ENCODE measurements around the gene GGCX.

Gene GGCX

DNA sequence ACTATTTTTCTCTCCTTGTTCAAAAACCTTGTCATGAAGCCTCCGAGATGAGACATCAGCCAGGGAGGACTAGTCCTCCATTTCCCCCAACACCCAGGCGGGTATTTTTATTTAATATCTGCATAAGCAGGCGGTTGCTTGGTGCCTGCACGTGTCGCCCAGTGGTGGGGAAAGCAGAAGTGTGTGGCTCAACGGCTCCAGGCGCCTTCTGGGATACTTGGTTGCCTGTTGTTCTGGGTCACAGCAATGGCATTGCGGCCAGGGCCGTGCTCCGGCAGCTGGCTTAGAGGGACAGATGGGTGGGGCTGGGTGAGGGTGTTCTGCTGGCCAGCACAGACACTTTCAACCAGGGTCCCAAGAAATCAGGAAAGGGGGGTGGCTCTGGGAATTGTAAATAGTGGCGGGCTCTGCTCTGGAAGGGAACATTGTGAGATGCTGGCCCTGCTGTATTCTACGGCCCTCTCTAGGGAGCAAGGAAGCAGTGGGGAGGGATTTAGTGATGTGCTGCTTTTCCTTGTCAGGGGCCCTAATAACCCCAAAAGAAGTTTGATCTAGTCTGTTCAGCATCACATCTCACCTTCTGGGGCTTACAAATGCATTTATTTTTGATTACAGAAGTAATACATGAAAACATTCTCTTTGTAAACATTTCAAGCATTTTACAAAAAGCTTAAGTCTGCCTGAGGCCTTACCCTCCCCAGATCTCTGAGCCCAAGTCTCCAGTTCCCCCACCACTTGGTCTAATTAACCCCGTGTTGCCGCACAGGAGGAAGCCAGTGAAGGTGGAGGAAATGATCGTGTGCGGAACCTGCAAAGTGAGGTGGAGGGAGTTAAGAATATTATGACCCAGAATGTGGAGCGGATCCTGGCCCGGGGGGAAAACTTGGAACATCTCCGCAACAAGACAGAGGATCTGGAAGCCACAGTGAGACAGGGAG, 17.2 kb upstream of the GGCX start:
- TF ChIP-seq, protein P1, sequence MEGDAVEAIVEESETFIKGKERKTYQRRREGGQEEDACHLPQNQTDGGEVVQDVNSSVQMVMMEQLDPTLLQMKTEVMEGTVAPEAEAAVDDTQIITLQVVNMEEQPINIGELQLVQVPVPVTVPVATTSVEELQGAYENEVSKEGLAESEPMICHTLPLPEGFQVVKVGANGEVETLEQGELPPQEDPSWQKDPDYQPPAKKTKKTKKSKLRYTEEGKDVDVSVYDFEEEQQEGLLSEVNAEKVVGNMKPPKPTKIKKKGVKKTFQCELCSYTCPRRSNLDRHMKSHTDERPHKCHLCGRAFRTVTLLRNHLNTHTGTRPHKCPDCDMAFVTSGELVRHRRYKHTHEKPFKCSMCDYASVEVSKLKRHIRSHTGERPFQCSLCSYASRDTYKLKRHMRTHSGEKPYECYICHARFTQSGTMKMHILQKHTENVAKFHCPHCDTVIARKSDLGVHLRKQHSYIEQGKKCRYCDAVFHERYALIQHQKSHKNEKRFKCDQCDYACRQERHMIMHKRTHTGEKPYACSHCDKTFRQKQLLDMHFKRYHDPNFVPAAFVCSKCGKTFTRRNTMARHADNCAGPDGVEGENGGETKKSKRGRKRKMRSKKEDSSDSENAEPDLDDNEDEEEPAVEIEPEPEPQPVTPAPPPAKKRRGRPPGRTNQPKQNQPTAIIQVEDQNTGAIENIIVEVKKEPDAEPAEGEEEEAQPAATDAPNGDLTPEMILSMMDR (IDR thresholded peaks at IDR 0.05; ENCODE audit: low read depth, low read length), result no peak
- no peak for DNase-seq (ENCODE audit: extremely low read depth, low read depth)

DNA sequence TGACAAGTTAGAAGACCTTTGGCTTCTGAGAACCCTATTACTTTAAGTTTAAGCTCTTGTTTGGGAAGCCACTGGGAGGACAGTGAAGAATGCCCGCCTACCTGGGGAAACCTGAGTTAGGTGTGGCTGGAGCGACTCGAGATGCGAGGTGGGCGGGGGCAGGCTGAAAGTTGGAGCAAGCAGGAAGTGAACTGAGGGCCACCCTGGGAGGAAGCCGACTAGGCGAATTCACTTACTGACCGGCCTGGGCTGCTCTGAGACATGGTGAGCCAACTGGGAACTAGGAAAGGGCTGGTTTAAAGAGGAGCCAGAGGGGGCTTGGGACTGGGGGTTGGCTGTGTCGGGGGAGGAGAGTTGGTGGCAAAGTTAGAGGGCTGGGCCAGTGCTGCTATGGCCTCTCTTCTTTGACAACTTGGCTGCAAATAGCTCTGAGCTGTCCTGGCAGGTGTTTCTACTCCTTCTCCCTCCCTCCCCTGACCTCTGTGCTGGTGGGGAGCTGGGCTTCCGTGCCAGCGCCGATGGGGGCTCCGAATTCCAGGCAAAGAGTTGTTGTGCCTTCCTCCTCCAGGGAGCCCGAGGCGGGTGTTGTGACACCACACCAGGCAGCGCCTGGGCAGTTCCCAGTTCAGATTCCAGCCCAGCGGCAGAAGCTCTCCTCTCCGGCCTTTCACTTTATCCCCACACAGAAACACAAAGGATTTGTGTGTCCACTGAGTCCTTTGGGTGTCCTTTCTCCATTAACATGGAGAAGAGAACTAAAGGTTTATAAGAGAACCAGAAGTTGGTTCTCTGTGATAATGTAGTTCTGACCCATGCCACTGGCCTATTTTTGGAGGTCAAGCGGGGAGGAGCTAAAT, 16.3 kb upstream of the GGCX start, which contains the start of gene VAMP8:
Gene VAMP8 (plus strand): TSS at position 201 of the 857 bp plus-strand sequence. CDS start 61 bp downstream, at position 262.
- TF ChIP-seq, protein P1 (IDR thresholded peaks at IDR 0.05; ENCODE audit: low read depth, low read length), result no peak
- DNase-seq (ENCODE audit: extremely low read depth, low read depth), result no peak

DNA sequence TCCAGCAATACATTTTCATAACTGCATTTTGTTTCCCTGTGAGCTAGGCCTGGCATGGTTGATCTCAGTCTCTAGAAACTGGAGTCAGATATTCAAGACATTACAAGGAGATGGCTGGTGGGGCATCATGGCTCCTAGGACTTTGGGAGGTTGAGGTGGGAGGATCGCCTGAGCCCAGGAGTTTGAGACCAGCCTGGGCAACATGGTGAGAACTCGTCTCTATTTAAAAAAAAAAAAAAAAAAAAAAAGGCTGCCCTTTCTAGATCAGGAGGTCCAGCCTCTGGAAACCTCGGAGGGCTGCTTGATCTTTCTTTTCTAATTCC, 15.7 kb upstream of the GGCX start:
- DNase-seq (ENCODE audit: extremely low read depth, low read depth), result no peak
- TF ChIP-seq, protein P1 (IDR thresholded peaks at IDR 0.05; ENCODE audit: low read depth, low read length), result no peak

DNA sequence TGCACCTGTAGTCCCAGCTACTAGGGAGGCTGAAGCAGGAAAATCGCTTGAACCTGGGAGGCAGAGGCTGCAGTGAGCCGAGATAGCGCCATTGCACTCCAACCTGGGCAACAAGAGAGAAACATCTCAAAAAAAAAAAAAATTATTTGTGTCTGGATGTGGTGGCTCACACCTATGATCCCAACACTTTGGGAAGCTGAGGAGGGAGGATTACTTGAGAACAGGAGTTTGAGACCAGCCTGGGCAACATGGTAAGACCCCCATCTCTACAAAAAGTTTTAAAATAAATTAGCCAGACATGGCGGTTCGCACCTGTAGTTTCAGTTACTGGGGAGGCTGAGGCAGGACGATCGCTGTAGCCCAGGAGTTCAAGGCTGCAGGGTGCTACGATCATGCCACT, 14.4 kb upstream of the GGCX start:
- DNase-seq (ENCODE audit: extremely low read depth, low read depth), result no peak
- TF ChIP-seq, protein P1 (IDR thresholded peaks at IDR 0.05; ENCODE audit: low read depth, low read length), result no peak

DNA sequence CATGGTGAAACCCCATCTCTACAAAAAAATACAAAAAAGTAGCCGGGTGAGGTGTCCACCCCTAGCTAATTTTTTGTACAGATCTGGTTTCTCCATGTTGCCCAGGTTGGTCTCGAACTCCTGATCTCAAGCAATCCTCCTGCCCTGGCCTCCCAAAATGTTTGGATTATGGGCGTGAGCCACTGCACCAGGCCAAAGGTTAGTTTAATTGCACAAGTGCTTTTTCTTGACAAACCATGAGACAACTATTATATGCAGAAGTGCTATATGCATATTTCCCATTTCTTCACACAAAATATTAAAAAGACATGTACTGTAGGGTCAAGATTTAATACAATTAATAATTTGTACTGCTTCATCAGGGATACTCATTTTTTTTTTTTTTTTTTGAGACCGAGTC, 5.0 kb upstream of the GGCX start:
- DNase-seq (ENCODE audit: extremely low read depth, low read depth), result no peak
- TF ChIP-seq, protein P1 (IDR thresholded peaks at IDR 0.05; ENCODE audit: low read depth, low read length), result no peak

DNA sequence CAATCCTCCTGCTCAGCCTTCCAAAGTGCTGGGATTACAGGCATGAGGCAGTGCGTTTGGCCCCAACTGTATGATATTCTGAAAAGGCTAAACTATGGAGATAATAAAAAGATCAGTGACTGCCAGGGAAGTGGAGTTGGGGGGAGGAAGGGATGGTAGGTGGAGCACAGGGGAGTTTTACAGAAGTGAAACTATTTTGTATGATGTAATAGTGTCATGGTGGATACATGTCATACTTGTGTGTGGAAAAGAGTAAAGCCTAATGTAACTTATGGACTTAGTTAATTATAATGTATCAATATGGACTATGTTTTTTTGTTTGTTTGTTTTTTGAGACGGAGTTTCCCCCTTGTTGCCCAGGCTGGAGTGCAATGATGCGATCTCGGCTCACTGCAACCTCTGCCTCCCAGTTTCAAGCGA, 2.9 kb upstream of the GGCX start:
- no peak for DNase-seq (ENCODE audit: extremely low read depth, low read depth)
- TF ChIP-seq, protein P1 (IDR thresholded peaks at IDR 0.05; ENCODE audit: low read depth, low read length), result no peak
